ENCODE measurements around the gene CNPY1.

The CNPY1 gene

GRCh38 chr7:155490697-155491628 is 55.4 kb downstream of the CNPY1 start:
- TF ChIP-seq GATA2 (IDR thresholded peaks at IDR 0.05; ENCODE audit: low read depth, low read length) (no peak), GATA3 (IDR thresholded peaks at IDR 0.05; ENCODE audit: low read depth, low read length) (no peak)

DNA sequence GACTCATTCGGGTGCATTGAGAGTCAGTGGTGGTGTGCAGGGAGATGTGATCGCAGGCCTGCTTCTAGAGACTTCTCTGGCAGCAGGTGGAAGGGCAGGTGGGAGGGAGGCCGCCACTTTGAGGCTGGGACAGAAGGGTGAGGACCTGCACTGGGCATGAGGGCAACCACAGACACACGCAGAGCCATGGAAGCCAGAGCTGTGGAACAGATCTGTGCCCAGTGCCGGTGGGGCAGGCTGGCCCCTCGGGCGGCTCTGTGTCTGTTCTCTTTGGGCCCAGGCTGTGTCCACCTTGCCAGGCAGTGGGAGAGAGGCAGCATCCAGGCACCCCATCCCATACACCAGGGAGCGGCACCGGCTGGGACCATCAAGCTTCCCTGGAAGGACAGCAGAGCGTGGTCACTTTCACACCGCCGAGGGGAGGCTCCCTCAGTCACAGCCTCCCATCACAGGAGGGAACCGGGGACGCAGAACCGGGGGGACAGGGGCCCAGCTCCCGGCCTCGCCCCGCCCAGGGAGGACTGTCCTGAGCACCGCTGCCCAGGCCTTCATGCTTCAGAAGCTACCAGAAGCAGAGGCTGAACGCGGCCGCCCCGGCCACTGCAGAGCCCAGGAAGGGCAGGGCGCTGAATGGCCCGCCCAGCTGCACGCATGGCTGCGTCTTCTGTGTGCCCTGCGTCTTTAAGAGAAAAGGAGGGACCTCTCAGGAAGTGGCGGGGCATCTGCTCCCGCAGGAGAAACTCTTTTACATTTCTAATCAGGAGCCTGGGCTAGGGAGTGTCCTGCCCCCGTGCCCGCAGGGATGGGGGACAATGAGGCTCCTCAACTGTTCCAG is 56.3 kb downstream of the CNPY1 start:
- no peak for TF ChIP-seq GATA3 (IDR thresholded peaks at IDR 0.05; ENCODE audit: low read depth, low read length)
- TF ChIP-seq GATA2 (IDR thresholded peaks at IDR 0.05; ENCODE audit: low read depth, low read length), result no peak

GRCh38 chr7:155489158-155489840 is 57.1 kb downstream of the CNPY1 start:
- no peak for TF ChIP-seq GATA2 (IDR thresholded peaks at IDR 0.05; ENCODE audit: low read depth, low read length)
- TF ChIP-seq GATA3 (IDR thresholded peaks at IDR 0.05; ENCODE audit: low read depth, low read length), result no peak

GRCh38 chr7:155488483-155489127 is 57.8 kb downstream of the CNPY1 start:
- TF ChIP-seq GATA3 (IDR thresholded peaks at IDR 0.05; ENCODE audit: low read depth, low read length) (no peak), GATA2 (IDR thresholded peaks at IDR 0.05; ENCODE audit: low read depth, low read length) (no peak)

GRCh38 chr7:155487509-155488482 is 58.6 kb downstream of the CNPY1 start:
- TF ChIP-seq GATA2 (IDR thresholded peaks at IDR 0.05; ENCODE audit: low read depth, low read length) (no peak), GATA3 (IDR thresholded peaks at IDR 0.05; ENCODE audit: low read depth, low read length) (no peak)

DNA sequence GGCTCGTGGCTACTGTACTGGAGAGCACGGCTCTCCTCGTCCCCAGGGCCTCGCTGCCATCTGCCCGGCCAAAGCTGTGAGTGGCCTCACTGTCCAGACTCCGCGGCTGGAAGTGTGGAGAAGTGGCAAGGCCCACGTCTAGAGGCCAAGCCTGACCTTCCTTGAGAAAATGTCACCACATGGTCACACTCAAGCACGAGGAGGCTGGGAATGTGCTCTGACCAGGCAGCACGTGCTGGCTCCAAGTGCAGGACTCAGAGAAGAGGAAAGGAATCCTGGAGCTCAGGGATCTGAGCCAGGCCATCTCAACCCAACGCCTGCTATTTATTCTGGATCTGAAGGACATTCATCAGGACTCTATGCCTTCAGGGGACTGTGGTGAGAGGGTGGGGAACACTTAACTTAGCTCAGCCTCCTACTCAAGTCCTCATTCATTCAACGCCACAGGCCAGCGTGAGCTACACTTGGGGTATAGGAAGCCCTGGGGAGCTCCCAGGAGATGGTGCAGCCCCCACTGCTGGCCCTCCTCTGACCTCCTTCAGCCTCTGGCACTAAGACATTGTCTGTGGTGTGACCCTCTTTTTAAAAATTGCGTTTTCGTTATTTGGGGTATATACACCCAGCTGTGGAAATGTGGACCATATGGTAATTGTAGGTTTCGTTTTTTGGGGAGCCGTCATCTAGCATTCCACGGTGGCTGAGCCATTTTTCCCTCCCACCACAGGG is 59.4 kb downstream of the CNPY1 start:
- no peak for TF ChIP-seq GATA3 (IDR thresholded peaks at IDR 0.05; ENCODE audit: low read depth, low read length)
- TF ChIP-seq GATA2 (IDR thresholded peaks at IDR 0.05; ENCODE audit: low read depth, low read length), result no peak

DNA sequence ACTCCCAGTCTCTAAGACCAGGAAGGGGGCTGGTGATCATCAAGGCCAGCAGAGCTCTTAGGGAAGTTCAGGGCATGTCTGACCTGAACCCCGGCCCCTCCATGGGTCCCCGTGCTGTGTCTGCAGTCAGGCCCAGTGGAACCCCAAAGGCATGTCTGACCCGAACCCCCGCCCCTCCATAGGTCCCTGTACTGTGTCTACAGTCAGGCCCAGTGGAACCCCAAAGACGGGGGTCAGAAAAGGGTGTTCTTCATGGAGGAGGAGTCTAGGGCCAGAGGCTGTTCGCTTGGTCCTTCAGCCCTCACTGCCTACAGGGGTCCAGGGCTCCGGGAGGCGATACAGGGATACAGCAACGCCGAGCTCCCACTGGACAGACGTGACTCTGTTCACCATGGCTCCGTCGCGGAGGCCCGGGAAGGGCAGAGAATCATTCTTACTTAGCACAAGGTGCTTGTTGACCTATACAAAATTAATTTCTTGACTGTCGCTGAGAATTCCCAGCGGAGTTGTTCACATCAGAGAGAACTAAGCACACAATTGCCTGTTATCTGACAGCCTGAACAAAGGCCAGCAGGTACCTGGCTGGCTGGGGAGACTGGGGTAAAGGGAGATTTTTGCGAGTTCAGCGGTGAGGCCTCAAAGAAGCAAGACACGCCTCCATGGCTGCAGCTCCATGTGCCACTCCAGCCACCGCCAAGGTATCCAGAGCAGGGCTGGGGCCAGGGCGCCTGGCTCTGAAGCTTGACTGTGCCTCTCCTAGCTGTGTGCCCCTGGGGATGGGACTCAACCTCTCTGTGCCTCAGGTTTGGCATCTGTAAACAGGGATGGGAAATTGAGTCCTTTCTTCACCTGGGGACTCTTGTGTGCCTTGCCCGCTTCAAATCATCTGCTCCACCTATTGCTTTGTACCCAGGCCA is 61.6 kb downstream of the CNPY1 start:
- no peak for TF ChIP-seq GATA3 (IDR thresholded peaks at IDR 0.05; ENCODE audit: low read depth, low read length)
- TF ChIP-seq GATA2 (IDR thresholded peaks at IDR 0.05; ENCODE audit: low read depth, low read length), result no peak

DNA sequence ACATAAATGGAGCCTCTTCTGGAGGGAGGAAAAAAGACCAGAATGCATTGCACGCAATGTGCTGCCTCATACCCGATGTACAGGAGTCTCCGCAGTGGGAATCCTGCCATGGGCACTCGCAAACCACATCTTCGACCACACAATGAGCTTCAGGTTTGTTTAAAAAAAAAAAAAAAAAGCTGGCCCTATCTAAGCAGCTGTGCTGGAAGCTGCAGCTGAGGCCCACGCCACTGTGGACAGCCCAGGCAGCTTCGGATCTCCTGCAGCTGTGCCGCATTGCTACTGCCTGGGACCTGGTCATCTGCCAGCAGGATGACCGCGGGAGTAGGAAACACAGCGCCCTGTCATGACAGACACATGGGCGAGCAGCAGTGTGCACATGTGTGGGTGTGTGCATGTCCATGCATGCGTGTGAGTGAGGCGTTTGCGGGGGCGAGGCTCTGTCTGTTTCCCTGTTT is 62.5 kb downstream of the CNPY1 start:
- TF ChIP-seq GATA3 (IDR thresholded peaks at IDR 0.05; ENCODE audit: low read depth, low read length) (no peak), GATA2 (IDR thresholded peaks at IDR 0.05; ENCODE audit: low read depth, low read length) (no peak)

DNA sequence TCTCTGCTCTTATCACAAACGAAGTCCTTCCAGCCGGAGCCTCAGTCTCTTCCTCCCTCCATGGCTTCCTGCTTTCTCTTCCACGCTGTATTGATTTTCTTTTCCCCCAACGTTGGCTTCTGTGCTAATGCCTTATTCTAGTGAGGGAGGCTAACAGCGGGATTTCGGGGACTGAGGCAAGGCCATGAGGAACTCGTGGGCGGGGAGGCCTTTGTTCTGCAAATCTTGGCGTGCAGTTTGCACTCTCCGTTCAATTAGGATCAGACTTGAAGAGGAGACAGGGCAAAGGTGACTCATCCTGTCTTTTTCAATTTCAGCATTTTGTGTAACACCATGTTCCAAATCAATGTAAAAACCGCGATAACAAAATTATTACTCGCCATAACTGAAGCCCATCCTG is 63.1 kb downstream of the CNPY1 start:
- TF ChIP-seq GATA2 (IDR thresholded peaks at IDR 0.05; ENCODE audit: low read depth, low read length) (no peak), GATA3 (IDR thresholded peaks at IDR 0.05; ENCODE audit: low read depth, low read length) (no peak)

GRCh38 chr7:155482511-155483183 is 63.7 kb downstream of the CNPY1 start:
- TF ChIP-seq GATA2 (IDR thresholded peaks at IDR 0.05; ENCODE audit: low read depth, low read length) (no peak), GATA3 (IDR thresholded peaks at IDR 0.05; ENCODE audit: low read depth, low read length) (no peak)
